OCI-LY3 (cell line): ENCODE data around the gene NCBP1.

Source experiments
- H2AFZ ChIP-seq: fragments of 200-600, 300-600 bp; shearing (Covaris generic); 2 replicates; pipeline ENCODE4 v1.6.0; 2014; ENCODE audit warnings: antibody characterized with exemption, low read depth, low read length
- H3K27ac ChIP-seq: fragments of 200-600, 300-600 bp; sonication (generic); 2 replicates; pipeline ENCODE4 v1.5.1; 2014; ENCODE audit warnings: mild to moderate bottlenecking, low read length, moderate library complexity, mixed read lengths
- H3K27me3 ChIP-seq: fragments of 200-600, 300-600 bp; sonication (generic); 2 replicates; pipeline ENCODE4 v1.6.1; 2014; ENCODE audit warnings: low read depth, low read length, mixed read lengths
- H3K36me3 ChIP-seq: fragments of 200-600, 300-600 bp; sonication (generic); replicated peaks from 2 replicates; pipeline ENCODE3; 2014; ENCODE audit warnings: low read depth, low read length, mixed read lengths
- H3K4me1 ChIP-seq: fragments of 300-600, 200-600 bp; sonication (generic); 2 replicates; pipeline ENCODE4 v1.6.1; 2014; ENCODE audit warnings: low read length, mixed read lengths
- H3K4me2 ChIP-seq: fragments of 200-600, 300-600 bp; sonication (generic); 2 replicates; pipeline ENCODE4 v1.6.1; 2014; ENCODE audit warnings: low read length, mixed read lengths
- H3K4me3 ChIP-seq: fragments of 300-600, 200-600 bp; sonication (generic); 2 replicates; pipeline ENCODE4 v1.5.1; 2014; ENCODE audit warnings: antibody characterized with exemption, mild to moderate bottlenecking, low read length, moderate library complexity
- H3K79me2 ChIP-seq: fragments of 300-600, 200-600 bp; shearing (Covaris generic); 2 replicates; pipeline ENCODE4 v1.6.1; 2014; ENCODE audit warnings: mild to moderate bottlenecking, low read length, mixed read lengths
- H3K9ac ChIP-seq: fragments of 300-600, 200-600 bp; shearing (Covaris generic); 2 replicates; pipeline ENCODE4 v1.6.0; 2014; ENCODE audit warnings: mild to moderate bottlenecking, low read length, moderate library complexity
- H3K9me3 ChIP-seq: fragments of 200-600, 300-600 bp; shearing (Covaris generic); 2 replicates; pipeline ENCODE4 v1.6.1; 2014; ENCODE audit warnings: low read length, mixed read lengths; ENCODE audit not compliant: insufficient read depth
- H4K20me1 ChIP-seq: fragments of 200-600, 300-600 bp; sonication (generic); 2 replicates; pipeline ENCODE4 v1.6.1; 2016; ENCODE audit warnings: low read length, mixed read lengths; ENCODE audit not compliant: insufficient read depth
- CTCF ChIP-seq: fragments of 200-600, 300-600 bp; sonication (generic); IDR thresholded peaks from 2 replicates; pipeline ENCODE4 v1.5.1; 2014; ENCODE audit warnings: antibody characterized with exemption, low read length, low read depth
- EZH2phosphoT487 ChIP-seq: fragments of 200-600 bp; shearing (Covaris generic); IDR thresholded peaks from 2 replicates; pipeline ENCODE4 v1.6.1; 2018; ENCODE audit warnings: antibody characterized with exemption, mixed run types, low read depth

Gene NCBP1

GRCh38 chr9:97645720-97646119, 12.1 kb downstream of the NCBP1 start:
- no peak overlapping the region for H3K27ac ChIP-seq
- H3K4me3 ChIP-seq = no peak overlapping the region
- peaks cover 73% of the 10 kb centered on the region for H3K36me3 ChIP-seq
- H3K4me2 ChIP-seq = no peak overlapping the region
- no peak for TF ChIP-seq EZH2phosphoT487
- no peak for TF ChIP-seq CTCF
- 0 out of 2 replicates have a peak, but pooled peaks cover 3% of the 10 kb centered on the region for H4K20me1 ChIP-seq
- no peak overlapping the region for H2AFZ ChIP-seq
- H3K79me2 ChIP-seq = peaks cover 24% of the 10 kb centered on the region
- H3K9ac ChIP-seq = no peak overlapping the region
- H3K27me3 ChIP-seq = no peaks in the 10 kb centered on the region
- no peaks in the 10 kb centered on the region for H3K9me3 ChIP-seq
- H3K4me1 ChIP-seq = no peaks in the 10 kb centered on the region

- Histone ChIP-seq H4K20me1 (0 out of 2 replicates have a peak, but pooled peaks cover 3% of the 10 kb centered on the region), H3K9ac (no peak overlapping the region), H3K27ac (no peak overlapping the region), H3K4me3 (no peak overlapping the region), H3K9me3 (no peaks in the 10 kb centered on the region), H3K79me2 (0 out of 2 replicates have a peak, but pooled peaks cover 6% of the 10 kb centered on the region), H3K4me2 (no peak overlapping the region), H2AFZ (no peak overlapping the region), H3K4me1 (no peaks in the 10 kb centered on the region), H3K27me3 (no peaks in the 10 kb centered on the region), H3K36me3 (peaks cover 70% of the 10 kb centered on the region)
- no peak for TF ChIP-seq CTCF
These were observed 14.4 kb downstream of the NCBP1 start for GRCh38 chr9:97647996-97648395.

- TF ChIP-seq CTCF = no peak
- TF ChIP-seq EZH2phosphoT487 = no peak
- no peaks in the 10 kb centered on the region for H3K79me2 ChIP-seq
- no peaks in the 10 kb centered on the region for H3K9me3 ChIP-seq
- H3K27ac ChIP-seq = no peak overlapping the region
- H3K4me1 ChIP-seq = no peaks in the 10 kb centered on the region
- H4K20me1 ChIP-seq = no peaks in the 10 kb centered on the region
- no peaks in the 10 kb centered on the region for H3K27me3 ChIP-seq
- no peak overlapping the region for H3K4me2 ChIP-seq
- H3K36me3 ChIP-seq = peaks cover 72% of the 10 kb centered on the region
- H2AFZ ChIP-seq = no peak overlapping the region
- H3K4me3 ChIP-seq = no peak overlapping the region
- no peak overlapping the region for H3K9ac ChIP-seq
These were observed 18.0 kb downstream of the NCBP1 start for GRCh38 chr9:97651646-97652045.

GRCh38 chr9:97658707-97659106, 25.1 kb downstream of the NCBP1 start:
- TF ChIP-seq CTCF (no peak), EZH2phosphoT487 (no peak)
- no peaks in the 10 kb centered on the region for H4K20me1 ChIP-seq

More at GRCh38 chr9:97658707-97659106, 25.1 kb downstream of the NCBP1 start:
- Histone ChIP-seq H2AFZ (no peak overlapping the region), H3K27ac (no peak overlapping the region), H3K9me3 (no peaks in the 10 kb centered on the region), H3K4me3 (no peak overlapping the region), H3K27me3 (no peaks in the 10 kb centered on the region), H3K4me2 (no peak overlapping the region), H3K9ac (no peak overlapping the region), H3K79me2 (no peaks in the 10 kb centered on the region), H3K4me1 (no peaks in the 10 kb centered on the region), H3K36me3 (peaks cover 78% of the 10 kb centered on the region)
